ENCODE measurements around the gene PTOV1. TPM values are rescaled to one million over a fixed set of nuclear protein-coding genes. Genes with fewer than 3 reads are reported as not detected.

PTOV1 gene
- total and polyA plus RNA-seq, 2 of the 13 experiments (the other 11 are each of a cell fraction or from before 2014, with no cell fraction given) = 63.5 to 68.5 TPM

GRCh38 chr19:49876422-49877019 lies 25.6 kb downstream of the PTOV1 start (continued):
- TF ChIP-seq ARID5B (CRISPR knock-in tag; IDR thresholded peaks at IDR 0.05) (peak; percentile 22; the same call in 1 of the 2 replicates), RNF219 (CRISPR knock-in tag; IDR thresholded peaks at IDR 0.05) (0 out of 2 replicates have a peak, but pooled peaks have one; percentile 30), PRDM4 (CRISPR knock-in tag; IDR thresholded peaks at IDR 0.05; ENCODE audit: borderline replicate concordance) (no peak), ZNF562 (CRISPR knock-in tag; IDR thresholded peaks at IDR 0.05; ENCODE audit: borderline replicate concordance) (no peak), HNRNPLL (IDR thresholded peaks at IDR 0.05; ENCODE audit: low read depth, low read length, poor library complexity, severe bottlenecking) (peak; percentile 86), ATF2 (CRISPR knock-in tag; IDR thresholded peaks at IDR 0.05) (peak; percentile 85), ATF5 (CRISPR knock-in tag; IDR thresholded peaks at IDR 0.05; ENCODE audit: low read depth) (peak; percentile 80; the same call in 1 of the 2 replicates), ZNF841 (CRISPR knock-in tag; IDR thresholded peaks at IDR 0.05; ENCODE audit: borderline replicate concordance) (no peak), KLF16 (CRISPR knock-in tag; IDR thresholded peaks at IDR 0.05) (peak in 1 of 2 experiments; percentile 34; a peak in 1 of 4 replicates), ZSCAN5A (CRISPR knock-in tag; IDR thresholded peaks at IDR 0.05; ENCODE audit: borderline replicate concordance) (peak; percentile 43; the same call in 1 of the 2 replicates), ZNF12 (CRISPR knock-in tag; IDR thresholded peaks at IDR 0.05) (no peak), ATF7 (IDR thresholded peaks at IDR 0.05) (0 out of 2 replicates have a peak, but pooled peaks have one; percentile 25), ATF7 (CRISPR knock-in tag; IDR thresholded peaks at IDR 0.05) (no peak), ZNF253 (CRISPR knock-in tag; IDR thresholded peaks at IDR 0.05; ENCODE audit: borderline replicate concordance) (no peak)

All from HepG2 (cell line).